Endothelial cell of umbilical vein (primary cell): Measurements from ENCODE around the gene CACNA1C. TPM values are rescaled to one million over a fixed set of nuclear protein-coding genes. Genes with fewer than 3 reads are reported as not detected.

Experiments
- BruUV-seq: library from RNA; stranded (reverse); fragments of 400-500 nt; replicated peaks from 2 replicates; lab custom pipeline; 2021; lab: Mats Ljungman, UMichigan
- CTCF ChIA-PET: fragments of 300-600, 350-600 bp; sonication (Branson Sonifier 250); formaldehyde crosslinking; loops from one replicate; lab custom pipeline; 2021; ENCODE audit warnings: antibody characterized with exemption, inconsistent platforms; lab: Charles Lee
- POLR2A ChIA-PET: fragments of 300-600, 350-600 bp; sonication (Branson Sonifier 250); formaldehyde crosslinking; loops from one replicate; lab custom pipeline; 2021; ENCODE audit warnings: antibody characterized with exemption, inconsistent platforms; lab: Charles Lee
- DNase-seq: peaks from one replicate; pipeline ENCODE4 v3.0.0-alpha.2; 2011; ENCODE audit warnings: low read depth, low spot score
- FAIRE-seq: peaks from 2 replicates; lab custom pipeline; 2011; peaks lifted over from hg19 to GRCh38; lab: Jason Lieb, UNC
- H2AFZ ChIP-seq: 2 replicates; pipeline ENCODE4 v1.6.0; 2012; ENCODE audit warnings: low read depth, low read length, control low read depth, inconsistent platforms
- H3K27ac ChIP-seq: 2 replicates; pipeline ENCODE4 v1.5.1; 2011; ENCODE audit warnings: low read depth, mild to moderate bottlenecking, control low read depth, low read length, moderate library complexity; ENCODE audit not compliant: insufficient read depth
- H3K27me3 ChIP-seq, 2 experiments: 2 replicates each; pipeline versions ENCODE4 v1.6.0 to v1.6.1; 2011; ENCODE audit warnings: low read length in 2 of 2, mixed read lengths in 1 of 2; ENCODE audit not compliant: control insufficient read depth in 2 of 2, insufficient read depth in 2 of 2
- H3K36me3 ChIP-seq, 2 experiments: 2 replicates in 1 of 2; 3 replicates in 1 of 2; pipeline ENCODE4 v1.5.1; 2011; ENCODE audit warnings: low read length in 2 of 2, mild to moderate bottlenecking in 1 of 2, moderate library complexity in 1 of 2; ENCODE audit not compliant: control insufficient read depth in 2 of 2, insufficient read depth in 2 of 2; ENCODE audit errors: extremely low read depth in 1 of 2
- H3K4me1 ChIP-seq: 3 replicates; pipeline ENCODE4 v1.5.1; 2011; ENCODE audit warnings: mild to moderate bottlenecking, low read length; ENCODE audit not compliant: control insufficient read depth, insufficient read depth; ENCODE audit errors: extremely low read depth
- H3K4me2 ChIP-seq: 2 replicates; pipeline ENCODE4 v1.6.1; 2011; ENCODE audit warnings: low read length, control low read depth, mixed read lengths; ENCODE audit not compliant: insufficient read depth
- H3K4me3 ChIP-seq, 3 experiments: fragments of 200-600 bp in 1 of 3; sonication (generic), shearing (Covaris generic) in 1 of 3; replicated peaks in 1 of 3; 2 replicates each; pipeline ENCODE4 v1.5.1; 2011 to 2016; ENCODE audit warnings: control low read depth in 3 of 3, low read length in 3 of 3, mild to moderate bottlenecking in 2 of 3, inconsistent platforms in 1 of 3, low read depth in 1 of 3, moderate library complexity in 1 of 3; ENCODE audit not compliant: insufficient read depth in 1 of 3
- H3K79me2 ChIP-seq: 2 replicates; pipeline ENCODE4 v1.6.0; 2012; ENCODE audit warnings: low read length, inconsistent platforms; ENCODE audit not compliant: control insufficient read depth, insufficient read depth
- H3K9ac ChIP-seq: replicated peaks from 2 replicates; pipeline ENCODE3; 2011; ENCODE audit warnings: low read length, control low read depth; ENCODE audit not compliant: insufficient read depth; ENCODE audit errors: extremely low read depth
- H3K9me1 ChIP-seq: replicated peaks from 3 replicates; pipeline ENCODE4 v1.6.0; 2011; ENCODE audit warnings: mild to moderate bottlenecking, low read length; ENCODE audit not compliant: control insufficient read depth, insufficient read depth; ENCODE audit errors: extremely low read depth
- H3K9me3 ChIP-seq: replicated peaks from 2 replicates; pipeline ENCODE4 v1.5.1; 2012; ENCODE audit warnings: low read length, inconsistent platforms; ENCODE audit not compliant: control insufficient read depth, insufficient read depth
- H4K20me1 ChIP-seq: replicated peaks from 2 replicates; pipeline ENCODE3; 2011; ENCODE audit warnings: mild to moderate bottlenecking, low read length; ENCODE audit not compliant: control insufficient read depth, insufficient read depth; ENCODE audit errors: extremely low read depth
- EZH2 ChIP-seq: IDR thresholded peaks from 2 replicates; pipeline ENCODE4 v1.6.1; 2012; ENCODE audit warnings: borderline replicate concordance, low read depth, mild to moderate bottlenecking, moderate library complexity, low read length, inconsistent platforms; ENCODE audit not compliant: severe bottlenecking
- FOS ChIP-seq: IDR thresholded peaks from 2 replicates; pipeline ENCODE4 v1.6.1; 2011; ENCODE audit warnings: mild to moderate bottlenecking, low read length, moderate library complexity, borderline replicate concordance; ENCODE audit not compliant: insufficient read depth
- JUN ChIP-seq: IDR thresholded peaks from 2 replicates; pipeline ENCODE4 v1.6.1; 2011; ENCODE audit warnings: borderline replicate concordance, low read depth; ENCODE audit not compliant: insufficient read length, insufficient read depth
- dilution Hi-C: fragments of 300-500 bp; cut with MboI; formaldehyde crosslinking; loops from one replicate; pipeline ENCODE4 v1.15.0; 2019; ENCODE audit warnings: low sequenced_read_pairs; ENCODE audit not compliant: extremely low pct_ligation_motif_present
- intact Hi-C: fragments of 100-400 bp; cut with micrococcal nuclease; formaldehyde crosslinking; loops from one replicate; pipeline ENCODE4 v1.10.0; 2022
- polyA plus RNA-seq, 4 experiments: library from polyadenylated mRNA; depleted of rRNA in 3 of 4; stranded (reverse) in 3 of 4; unstranded in 1 of 4; fragments of >200 nt; gene quantifications; 2 replicates each; pipeline versions ENCODE4 v1.2.1 to v1.2.3, GENCODE V29; 2011 to 2012; ENCODE audit warnings: missing spikeins in 1 of 4
- total RNA-seq: library from RNA; stranded (reverse); gene quantifications from 2 replicates; pipeline ENCODE4 v1.2.3, GENCODE V29; 2021
- TF ChIP-seq, protein P1 (sequence below): IDR thresholded peaks from 2 replicates; pipeline ENCODE4 v1.6.1; 2011; ENCODE audit not compliant: insufficient read depth, insufficient read length

CACNA1C gene
- total and polyA plus RNA-seq, 2 donors (not counting 3 experiments of a cell fraction or from before 2014, with no cell fraction given): not detected

DNA sequence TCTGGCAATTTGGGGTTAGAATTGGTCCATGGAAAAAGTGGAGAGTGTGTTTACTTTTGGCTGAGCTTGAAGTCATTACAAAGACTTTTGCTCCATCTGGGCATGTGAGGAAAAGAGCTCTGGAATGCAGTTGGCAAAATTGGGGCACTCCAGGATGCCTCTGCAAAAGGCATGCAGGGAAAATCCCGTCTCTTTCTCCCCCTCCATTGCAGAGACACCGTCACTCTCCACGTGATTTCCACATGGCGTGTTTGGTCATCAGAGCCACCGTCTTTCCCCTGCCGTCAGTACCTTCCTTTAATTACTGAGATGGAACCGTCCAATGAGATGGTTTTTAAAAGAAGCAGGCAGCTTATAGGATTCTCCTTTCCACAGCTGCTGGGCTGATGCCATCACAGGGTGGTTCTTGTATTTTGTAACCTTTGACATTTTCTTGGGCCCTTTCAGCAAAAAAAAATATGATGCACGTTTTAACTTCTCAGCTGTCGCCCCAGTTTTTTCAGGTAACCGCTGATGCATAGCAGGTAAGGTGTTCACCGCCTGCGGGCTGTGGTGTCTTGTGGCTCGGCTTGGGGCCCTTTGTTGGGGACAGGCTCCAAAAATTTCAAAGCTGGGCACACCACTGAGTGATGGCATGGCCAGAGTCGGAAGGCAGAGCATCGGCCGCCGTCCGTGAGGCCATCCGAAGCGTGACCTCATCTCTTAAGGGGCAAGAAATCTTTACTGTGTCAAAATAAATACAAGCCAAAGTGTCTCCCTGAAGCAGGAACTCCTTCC lies 68.4 kb downstream of the CACNA1C start:
- no peaks in the 10 kb centered on the region for H3K4me1 ChIP-seq
- DNase-seq (no peak), FAIRE-seq (no peak)
- H3K4me2 ChIP-seq: no peak overlapping the region
- no peaks in the 10 kb centered on the region for H3K79me2 ChIP-seq
- dilution Hi-C loops (no loop called here), intact Hi-C loops (no loop called here)
- H3K9ac ChIP-seq: no peak overlapping the region
- TF ChIP-seq EZH2: no peak
- TF ChIP-seq, protein P1, sequence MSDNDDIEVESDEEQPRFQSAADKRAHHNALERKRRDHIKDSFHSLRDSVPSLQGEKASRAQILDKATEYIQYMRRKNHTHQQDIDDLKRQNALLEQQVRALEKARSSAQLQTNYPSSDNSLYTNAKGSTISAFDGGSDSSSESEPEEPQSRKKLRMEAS: no peak
- no peak overlapping the region for H3K4me3 ChIP-seq
- BruUV-seq: no TSS peak
- H3K9me3 ChIP-seq: no peaks in the 10 kb centered on the region
- no peaks in the 10 kb centered on the region for H3K9me1 ChIP-seq
- POLR2A ChIA-PET: no interaction called here
- no peaks in the 10 kb centered on the region for H3K27me3 ChIP-seq
- no peaks in the 10 kb centered on the region for H4K20me1 ChIP-seq
- no peak overlapping the region for H3K27ac ChIP-seq
- no peaks in the 10 kb centered on the region for H3K36me3 ChIP-seq
- no peak overlapping the region for H2AFZ ChIP-seq
- CTCF ChIA-PET: no interaction called here

DNA sequence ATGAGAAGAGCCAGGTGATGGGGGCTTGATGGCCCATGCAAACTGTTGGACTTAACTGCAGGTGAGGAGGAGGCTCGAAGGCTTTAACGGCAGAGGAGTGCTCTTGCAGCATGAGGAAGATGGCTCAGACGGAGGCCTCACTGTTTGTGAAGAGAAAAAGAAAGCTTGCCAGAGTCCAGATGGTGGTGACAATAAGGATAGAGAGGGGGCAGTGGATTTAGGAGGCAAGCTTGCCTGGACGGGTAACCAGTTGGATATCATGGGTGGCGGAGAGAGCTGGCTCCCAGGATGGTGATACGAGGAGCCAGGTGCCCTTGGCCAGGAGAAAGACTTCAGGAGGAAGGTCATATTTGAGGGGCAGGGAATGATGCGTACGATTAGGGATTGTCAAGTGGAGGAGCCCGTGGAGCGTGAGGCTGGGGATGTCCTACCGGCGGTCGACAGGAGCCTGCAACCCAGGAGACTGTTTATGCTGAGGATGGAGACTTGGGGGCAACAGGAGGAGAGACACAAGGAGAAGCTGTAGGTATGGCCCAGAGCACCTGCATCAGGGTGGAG lies 71.8 kb downstream of the CACNA1C start:
- no peak for DNase-seq
- FAIRE-seq: no peak
- no peaks in the 10 kb centered on the region for H3K79me2 ChIP-seq
- H3K27me3 ChIP-seq: no peaks in the 10 kb centered on the region
- no peak overlapping the region for H3K9ac ChIP-seq
- ChIA-PET POLR2A (no interaction called here), CTCF (no interaction called here)
- H3K4me2 ChIP-seq: no peak overlapping the region
- H3K4me3 ChIP-seq: no peak overlapping the region
- no peaks in the 10 kb centered on the region for H3K9me3 ChIP-seq
- no peaks in the 10 kb centered on the region for H3K4me1 ChIP-seq
- dilution Hi-C loops (no loop called here), intact Hi-C loops (no loop called here)
- no peaks in the 10 kb centered on the region for H3K9me1 ChIP-seq
- no TSS peak for BruUV-seq
- H3K36me3 ChIP-seq: no peaks in the 10 kb centered on the region
- H4K20me1 ChIP-seq: no peaks in the 10 kb centered on the region
- no peak overlapping the region for H3K27ac ChIP-seq
- no peak for TF ChIP-seq FOS
- TF ChIP-seq JUN: no peak
- H2AFZ ChIP-seq: no peak overlapping the region
